Non-pigmented ciliary epithelial cell (primary cell): ENCODE data around the gene GAS6.
"Not testable (repeated sequence)": the region's sequence is repeated elsewhere in the genome, so short reads cannot be mapped to it uniquely, and the experiment has no call there.

Experiments used
- DNase-seq: peaks from one replicate; pipeline ENCODE4 v3.0.0-alpha.2; 2010; ENCODE audit warnings: low read depth

GAS6 gene

DNA sequence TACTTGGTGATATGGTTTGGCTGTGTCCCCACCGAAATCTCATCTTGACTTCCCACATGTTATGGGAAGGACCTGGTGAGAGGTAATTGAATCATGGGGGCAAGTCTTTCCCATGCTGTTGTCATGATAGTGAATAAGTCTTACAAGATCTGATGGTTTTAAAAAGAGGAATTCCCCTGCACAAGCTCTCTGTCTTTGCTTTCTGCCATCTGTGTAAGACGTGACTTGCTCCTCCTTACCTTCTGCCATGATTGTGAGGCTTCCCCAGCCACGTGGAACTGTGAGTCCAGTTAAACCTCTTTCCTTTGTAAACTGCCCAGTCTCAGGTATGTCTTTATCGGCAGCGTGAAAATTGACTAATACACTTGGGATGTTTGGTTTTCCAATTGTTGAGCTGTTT is 4.0 kb upstream of the GAS6 start:
- DNase-seq = not testable (repeated sequence)

DNA sequence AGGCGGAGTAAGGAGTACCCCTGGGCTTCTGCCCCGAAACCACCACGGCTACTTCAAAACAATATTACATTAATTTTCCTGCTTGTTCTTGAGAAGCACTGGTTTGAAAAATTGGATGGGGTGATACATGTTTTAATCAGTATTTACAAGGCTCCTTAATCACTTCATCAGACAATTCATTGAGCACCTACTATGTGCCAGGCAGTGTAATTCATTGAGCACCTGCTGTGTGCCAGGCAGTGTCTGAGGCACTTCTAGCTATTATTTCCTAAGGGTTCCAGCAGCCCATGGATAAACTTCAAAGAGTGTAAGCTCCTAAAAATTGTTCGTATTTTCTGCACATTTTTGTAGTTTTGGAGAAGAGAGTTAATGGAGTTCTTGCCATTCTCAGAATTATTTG is 1.6 kb upstream of the GAS6 start:
- DNase-seq = no peak

DNA sequence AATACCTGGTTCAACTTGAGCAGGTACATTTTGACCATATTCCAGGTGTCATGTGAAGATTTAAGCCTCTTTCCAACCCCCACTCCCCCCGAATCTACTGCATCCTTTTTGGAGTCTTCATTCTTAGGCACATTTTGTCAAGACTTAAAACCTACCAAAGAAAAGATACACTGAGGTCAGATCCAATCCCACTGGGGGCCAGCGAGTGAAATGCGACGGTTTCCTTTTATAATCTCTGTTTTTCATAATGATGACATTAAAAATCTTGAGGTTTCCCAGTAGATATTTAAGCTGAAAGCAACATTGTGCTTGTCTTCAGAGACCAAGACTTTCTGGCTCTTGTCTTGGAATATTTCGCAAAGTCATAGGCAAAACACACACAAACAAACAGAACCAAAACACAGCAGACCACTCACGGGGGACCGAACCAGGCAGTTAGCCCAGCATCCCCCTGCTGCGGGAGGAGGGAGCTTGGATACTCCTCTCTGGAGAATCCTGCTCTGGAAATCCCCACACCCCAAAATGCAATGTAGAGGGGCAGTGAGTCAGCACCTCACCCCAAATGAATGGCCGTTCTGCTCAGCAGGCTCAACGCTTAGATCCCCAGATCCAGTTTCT is 506 bp upstream of the GAS6 start:
- DNase-seq = no peak

GRCh38 chr13:113862931-113863523 is 849 bp downstream of the GAS6 start:
- DNase-seq = no peak

GRCh38 chr13:113862191-113862930 is 1.5 kb downstream of the GAS6 start:
- no peak for DNase-seq

DNA sequence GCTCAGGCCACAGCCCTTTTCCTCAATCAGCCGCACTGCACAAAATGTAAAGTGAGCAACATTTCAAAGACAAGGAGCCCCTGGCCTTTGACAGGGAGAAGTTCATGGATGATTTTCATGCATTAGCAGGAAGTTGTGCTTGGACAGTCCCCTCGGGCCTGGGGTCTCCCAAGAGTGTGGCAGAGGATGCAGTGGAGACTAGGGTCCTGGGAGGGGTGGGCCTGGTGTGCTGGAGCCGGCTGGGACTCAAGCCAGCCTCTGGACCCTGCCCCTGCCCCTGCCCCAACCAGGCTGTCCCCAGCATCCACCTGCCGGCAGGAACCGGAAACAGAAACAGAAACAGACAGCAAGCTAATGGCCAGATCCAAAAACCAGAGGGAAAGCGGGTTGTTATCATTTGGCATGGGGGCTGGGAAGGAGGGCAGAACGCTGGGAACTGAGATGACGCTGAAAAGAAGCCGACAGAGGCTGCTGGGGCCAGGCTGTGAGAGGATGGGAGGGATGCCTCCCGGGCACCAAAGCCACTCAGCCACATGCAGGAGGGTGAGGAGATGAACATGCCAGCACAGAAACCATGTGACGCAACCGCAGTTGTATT is 2.3 kb downstream of the GAS6 start:
- DNase-seq = no peak

GRCh38 chr13:113860665-113861432 is 3.0 kb downstream of the GAS6 start:
- DNase-seq = no peak

DNA sequence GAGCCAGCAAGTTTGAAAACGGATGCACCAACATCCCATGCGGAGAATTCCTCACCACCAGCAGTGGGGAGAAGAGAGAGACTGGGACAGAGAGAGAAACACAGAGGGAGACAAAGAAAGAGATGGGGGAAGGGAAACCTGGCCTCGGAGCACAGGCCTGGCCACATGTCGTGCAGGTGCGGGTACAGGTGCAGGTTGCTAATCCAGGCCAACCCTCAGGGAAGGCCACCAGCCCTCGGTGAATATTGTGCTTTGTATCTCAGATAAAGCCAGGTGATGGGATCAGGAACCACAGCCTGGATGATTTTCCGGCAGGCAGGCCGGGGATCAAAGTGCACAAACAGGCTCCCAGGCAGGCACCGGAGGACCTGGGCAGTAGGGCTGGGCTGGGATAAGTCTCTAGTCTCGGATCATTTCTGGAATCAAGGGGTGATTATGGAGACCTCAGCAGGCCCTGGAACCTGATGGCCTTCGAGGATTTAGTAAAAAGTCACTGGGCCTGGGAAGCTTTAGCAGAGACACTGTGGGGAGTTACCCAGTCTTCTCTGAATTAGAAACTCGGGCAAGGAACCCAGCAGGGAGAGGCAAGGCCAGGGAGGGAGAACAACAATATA is 3.7 kb downstream of the GAS6 start:
- no peak for DNase-seq

- no peak for DNase-seq
Observed at GRCh38 chr13:113859311-113860050, 4.4 kb downstream of the GAS6 start.

DNA sequence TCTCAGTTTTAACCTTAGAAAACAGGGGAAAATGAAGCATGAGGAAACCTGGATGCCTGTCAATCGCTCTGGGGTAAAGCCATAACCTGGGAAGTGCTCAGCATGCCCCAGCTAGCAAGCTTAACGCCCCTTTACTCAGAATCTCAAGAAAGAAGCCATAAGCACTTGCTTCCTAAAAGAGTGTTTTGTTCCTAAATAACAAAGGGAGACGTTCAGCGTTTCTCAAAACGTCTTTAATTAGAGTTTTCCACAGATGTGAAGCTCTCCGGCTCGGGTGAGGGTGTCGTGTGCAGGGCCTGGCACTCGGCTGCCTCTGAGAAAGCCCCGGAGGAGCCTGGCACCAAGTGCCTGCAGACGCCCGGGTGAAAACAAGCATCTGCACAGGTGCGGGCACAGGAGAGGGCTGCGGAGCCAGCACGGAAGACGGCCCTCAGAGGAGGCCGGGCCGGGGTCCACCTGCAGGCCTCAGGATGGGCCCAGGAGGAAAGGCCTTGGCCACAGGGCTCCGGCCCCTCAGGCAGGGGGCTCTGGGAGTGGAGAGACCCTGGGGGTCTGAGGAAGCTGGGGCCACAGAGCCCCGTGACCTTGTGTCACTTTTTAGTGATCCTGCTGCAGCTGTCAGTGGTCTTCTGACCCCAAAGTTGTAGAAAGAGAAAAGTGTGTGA is 6.2 kb downstream of the GAS6 start:
- DNase-seq = no peak

DNA sequence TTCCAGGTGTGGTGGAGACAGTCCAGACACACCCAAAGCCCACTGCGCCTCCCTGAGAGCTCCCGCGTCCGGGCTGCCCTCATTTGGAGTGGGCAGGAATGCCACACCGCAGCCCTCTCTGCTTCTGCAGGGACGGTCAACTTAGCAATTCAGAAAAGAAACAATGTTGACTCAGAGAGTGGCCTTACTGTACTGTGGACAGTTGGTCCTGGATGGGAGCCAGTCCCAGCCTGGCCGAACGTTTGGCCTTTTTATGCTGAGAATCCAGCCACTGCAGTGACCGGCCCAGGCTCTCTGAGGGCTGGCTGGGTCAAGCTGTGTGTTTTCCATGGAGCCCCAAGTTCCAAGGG is 7.2 kb downstream of the GAS6 start:
- DNase-seq = no peak

DNA sequence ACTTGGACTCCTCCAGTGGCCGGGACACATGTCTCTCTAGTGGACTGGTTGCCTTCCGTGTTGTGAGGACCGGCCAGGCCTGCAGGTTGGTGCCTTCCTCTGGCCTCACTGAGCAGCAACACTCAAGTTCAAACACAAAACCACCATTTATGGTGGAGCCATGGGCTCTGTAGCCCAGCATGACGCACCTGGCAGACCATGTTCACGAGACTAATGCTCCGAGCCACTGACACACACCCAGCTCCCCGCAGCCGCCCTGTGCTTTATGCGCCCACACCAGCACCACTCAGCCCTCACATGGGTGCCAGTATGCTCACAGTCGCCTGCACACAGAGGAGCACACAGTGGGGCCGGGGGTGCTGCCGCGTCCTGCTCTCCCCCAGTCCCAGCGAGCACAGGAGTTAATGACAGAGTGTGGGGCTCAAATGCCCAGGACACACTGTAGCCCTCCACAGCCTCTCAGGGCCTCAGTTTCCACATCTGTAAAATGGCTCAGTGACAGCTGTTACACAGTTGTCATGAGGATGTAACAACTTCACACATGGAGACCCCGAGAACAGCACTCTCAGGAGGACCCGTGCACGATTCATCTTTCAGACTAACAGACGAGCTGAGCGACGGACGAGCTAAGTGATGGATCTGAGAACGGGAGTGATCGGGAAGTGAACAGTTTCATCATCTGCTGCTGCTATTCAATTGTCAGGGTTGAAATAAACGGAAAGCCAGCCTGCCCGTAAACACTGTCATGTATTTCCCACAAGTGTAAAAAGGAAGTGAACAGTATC is 7.8 kb downstream of the GAS6 start:
- no peak for DNase-seq

DNA sequence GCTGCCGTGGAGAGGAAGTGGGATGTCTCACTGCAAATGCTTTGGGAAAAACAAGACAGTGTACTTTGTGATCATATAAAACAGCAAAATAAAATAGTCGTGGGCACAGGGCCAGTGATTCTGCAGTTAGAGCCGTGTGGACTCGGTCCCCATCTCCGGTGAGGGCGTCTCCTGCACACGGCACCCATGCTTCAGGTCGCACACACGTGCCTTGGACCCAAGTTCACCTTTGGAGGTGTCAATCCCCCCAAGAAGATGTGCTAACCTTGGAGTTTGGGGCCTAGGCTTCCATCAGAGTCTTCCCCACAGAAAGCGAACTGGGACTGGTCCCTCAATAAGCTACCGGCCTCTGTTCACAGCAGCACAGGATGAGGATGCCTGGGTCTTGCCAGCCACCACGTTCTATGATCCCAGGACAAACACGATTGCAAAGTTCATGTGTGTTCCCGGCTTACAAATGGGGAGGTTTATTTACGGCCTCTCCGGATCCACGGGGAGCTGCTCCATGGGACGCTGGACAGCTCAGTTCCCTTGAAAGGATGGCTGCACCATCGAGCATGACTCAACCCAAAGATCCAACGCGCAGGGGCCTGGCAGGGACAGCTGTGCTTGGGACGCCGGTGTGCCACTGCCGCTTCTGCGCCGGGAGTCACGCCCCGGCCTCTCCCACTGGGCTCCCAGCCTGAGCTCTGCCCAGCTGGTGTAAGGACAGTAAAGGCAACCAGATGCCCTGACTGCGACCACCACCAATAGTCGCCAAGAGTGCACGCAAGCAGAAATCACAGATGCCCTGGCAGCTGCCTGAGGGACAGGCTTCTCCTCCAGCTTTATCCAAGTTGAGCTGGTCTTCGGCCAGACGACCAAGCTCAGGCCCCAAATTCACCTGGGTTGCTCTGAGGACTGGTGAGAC is 8.6 kb downstream of the GAS6 start:
- no peak for DNase-seq

DNA sequence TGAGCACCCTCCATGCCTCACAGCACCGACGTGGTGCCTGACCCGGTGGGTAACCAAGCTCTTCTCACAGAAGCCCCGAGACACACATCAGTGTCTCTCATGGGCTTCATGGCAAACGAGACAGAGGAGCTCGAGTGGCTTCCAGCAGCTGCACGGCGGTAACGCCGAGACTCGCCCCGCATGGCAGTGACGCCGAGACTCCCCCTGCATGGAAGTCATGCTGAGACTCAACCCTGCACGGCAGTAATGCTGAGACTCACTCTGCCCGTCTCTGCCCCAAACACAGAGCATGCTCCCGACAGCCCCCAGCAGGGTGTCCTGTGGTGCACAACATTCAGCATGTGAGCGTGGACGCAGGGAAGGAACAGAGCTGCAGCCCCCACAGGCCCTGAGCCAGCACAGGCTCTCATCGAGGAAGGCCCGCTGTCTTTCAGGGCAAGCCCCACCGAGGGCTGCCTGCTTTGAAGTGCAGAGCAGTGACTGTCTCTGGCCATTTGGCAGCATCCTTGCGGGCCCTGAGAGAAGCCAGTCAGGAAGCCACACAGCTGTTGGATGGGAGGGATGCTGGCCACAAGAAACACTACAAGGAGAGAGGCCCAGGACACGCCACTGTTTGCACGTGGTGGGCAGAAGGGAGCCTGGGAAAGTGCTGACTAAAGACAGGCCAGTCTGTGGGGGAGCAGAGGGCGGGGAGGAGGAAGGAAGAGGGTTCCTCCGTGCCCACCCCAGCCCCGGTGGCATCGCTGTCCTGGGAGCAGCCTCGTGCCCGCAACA is 9.5 kb downstream of the GAS6 start:
- no peak for DNase-seq

- no peak for DNase-seq
Observed at GRCh38 chr13:113853518-113854237, 10.2 kb downstream of the GAS6 start.

DNA sequence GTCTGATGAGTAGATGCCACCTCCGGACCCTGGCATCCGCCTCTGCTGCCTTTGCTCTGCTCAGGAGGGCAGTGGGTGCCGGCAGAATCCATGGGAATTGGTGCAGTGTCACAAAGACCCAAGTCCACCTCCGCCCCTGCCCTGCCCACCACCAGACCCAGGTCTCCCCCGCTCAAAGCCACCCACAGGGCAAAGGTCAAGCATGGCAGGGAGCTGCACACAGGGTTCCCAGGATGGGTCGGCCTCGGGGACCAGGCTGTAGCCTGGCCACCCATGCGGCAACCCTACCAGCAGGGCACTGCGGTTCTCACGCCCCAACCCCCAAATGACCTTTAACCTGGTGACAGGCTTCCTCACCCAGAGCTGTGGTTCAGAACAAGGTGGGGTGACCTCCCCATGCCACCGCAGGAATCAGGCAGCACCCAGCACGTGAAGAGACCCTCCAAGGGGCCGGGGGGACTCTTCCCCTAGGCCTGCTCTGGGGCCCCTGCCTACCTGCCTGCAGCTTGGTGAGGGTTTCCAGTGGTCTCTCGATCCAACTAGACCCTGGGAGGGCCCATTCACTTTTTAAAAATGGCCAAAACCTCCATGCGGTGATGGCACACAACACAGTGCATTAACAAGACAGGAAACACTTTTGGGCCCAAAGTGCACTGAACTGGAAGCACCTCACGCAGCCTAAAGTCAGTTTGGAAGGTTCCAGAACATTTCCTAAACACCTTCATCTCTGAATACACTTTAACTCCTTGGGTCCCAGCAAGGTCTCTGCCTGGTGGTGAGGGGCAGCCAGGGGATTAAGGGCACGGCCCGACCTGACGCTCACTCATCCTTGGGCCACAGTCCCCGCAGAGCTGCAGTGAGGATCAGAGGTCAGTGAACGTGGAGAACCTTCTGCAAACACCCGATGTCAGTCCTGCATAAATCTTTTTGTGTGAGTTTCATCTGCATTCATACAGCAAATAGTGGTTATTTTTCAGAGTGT is 11.0 kb downstream of the GAS6 start:
- DNase-seq = no peak
